Activated CD4-positive, alpha-beta T cell treated with anti-CD3 and anti-CD28 coated beads, Interleukin-2, amount 50 U/mL, for 24 hours (primary cell): ENCODE data around the gene OR10AG1.

ENCODE experiments used
- DNase-seq, 2 donors: peaks; one replicate each; pipeline ENCODE4 v3.0.0-alpha.2; 2020; ENCODE audit warnings: low read depth in 1 of 2, low spot score in 1 of 2

The OR10AG1 gene, protein sequence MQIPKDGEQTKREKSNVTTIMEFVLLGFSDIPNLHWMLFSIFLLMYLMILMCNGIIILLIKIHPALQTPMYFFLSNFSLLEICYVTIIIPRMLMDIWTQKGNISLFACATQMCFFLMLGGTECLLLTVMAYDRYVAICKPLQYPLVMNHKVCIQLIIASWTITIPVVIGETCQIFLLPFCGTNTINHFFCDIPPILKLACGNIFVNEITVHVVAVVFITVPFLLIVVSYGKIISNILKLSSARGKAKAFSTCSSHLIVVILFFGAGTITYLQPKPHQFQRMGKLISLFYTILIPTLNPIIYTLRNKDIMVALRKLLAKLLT

GRCh38 chr11:55969845-55970244 is at the start of gene OR10AG1:
Gene OR10AG1, minus strand, starts transcription at chr11:55969945. Its CDS starts 38 bp downstream, at chr11:55969907.
- DNase-seq = no peak

DNA sequence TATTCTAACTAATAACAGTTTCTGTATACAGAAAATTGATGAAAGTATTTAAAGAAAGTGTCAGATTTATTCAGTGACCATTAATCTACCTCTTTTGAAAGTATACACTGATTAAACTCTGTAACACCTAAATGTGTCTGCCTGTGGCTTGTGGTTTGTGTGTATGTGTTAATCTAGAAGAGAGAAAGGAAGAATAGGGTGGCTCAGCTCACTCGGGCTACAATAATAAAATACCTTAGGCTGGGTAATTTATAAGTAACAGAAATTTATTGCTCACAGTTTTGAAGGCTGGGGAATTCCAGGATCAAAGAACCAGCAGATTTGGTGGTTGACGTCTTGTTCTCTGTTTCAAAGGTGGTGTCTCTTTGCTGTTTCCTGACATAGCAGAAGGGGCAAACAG is 44.1 kb upstream of the OR10AG1 start:
- no peak for DNase-seq

DNA sequence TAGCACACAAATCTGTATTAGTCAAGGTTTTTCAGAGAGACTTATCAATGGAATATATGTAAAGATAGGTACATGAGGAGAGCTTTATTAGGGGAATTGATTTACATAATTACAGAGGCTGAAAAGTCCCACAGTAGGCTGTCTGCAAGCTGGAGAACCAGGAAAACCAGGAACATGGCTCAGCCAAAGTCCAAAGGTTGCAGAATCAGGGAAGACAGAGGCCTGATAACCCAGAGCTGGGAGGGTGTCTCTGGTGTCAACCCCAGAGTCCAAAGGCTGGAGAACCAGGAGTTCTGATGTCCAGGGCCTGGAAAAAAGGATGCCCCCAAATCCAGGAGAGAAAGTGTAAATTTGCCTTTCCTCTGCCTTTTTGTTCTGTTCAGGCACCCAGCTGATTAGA is 41.0 kb upstream of the OR10AG1 start:
- no peak for DNase-seq

DNA sequence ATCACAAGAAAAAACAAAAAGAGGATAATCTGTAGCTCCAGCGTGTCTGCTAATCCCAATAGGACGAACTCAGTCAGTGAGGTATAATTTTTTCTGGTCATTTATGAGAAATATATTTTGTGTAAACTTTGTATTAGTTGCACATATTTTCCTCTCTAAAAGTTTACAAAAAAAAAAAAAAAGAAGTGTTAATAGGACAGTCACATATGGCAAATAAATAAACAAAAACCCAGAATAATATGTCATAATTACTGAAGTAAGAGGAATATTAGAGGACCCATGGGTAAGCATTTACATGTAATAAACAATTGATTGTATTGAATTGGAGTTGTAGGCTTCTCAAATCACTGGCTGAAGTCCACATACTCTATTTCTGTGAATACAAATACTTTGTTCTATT is 24.8 kb upstream of the OR10AG1 start, which contains the start of gene OR5F1:
Gene OR5F1 (minus strand): TSS at position 101 of the 400 bp plus-strand sequence. CDS start 0 bp downstream, at position 101.
- no peak for DNase-seq

- no peak for DNase-seq
Measured at GRCh38 chr11:55970935-55971334, 1.2 kb upstream of the OR10AG1 start.

DNA sequence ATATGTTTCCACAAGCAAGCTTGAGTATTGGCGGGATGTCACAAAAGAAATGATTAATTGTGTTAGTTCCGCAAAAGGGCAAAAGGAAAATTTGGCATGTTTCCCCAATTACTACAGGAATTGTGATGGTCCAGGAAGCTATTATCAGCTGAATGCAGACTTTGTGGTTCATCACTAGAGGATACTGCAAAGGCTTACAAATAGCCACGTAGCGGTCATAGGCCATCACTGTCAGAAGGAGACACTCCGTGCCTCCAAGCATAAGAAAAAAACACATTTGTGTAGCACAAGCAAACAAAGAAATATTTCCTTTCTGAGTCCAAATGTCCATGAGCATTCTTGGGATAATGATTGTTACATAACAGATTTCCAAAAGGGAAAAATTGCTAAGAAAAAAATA is 1.8 kb downstream of the OR10AG1 start:
- no peak for DNase-seq

DNA sequence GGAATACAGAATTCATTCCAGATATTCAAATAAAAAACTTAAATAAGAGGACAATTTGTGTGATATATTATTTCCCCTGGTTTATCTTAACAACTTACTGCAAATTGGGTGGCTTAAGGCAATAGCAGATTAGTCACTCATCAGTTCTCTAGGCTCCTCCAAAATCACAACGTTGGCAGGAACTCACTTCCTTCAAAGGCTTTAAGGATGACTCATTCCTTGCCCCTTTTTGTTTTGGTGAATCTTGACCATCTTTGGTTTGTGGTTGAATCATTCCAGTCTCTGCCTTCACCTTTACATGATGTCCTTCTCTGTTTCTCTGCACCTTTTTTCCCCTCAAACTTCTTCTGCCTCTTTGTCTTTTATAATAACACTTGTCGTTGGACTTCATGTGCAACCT is 3.4 kb downstream of the OR10AG1 start:
- no peak for DNase-seq

- no peak for DNase-seq
Measured at GRCh38 chr11:55956521-55956920, 13.2 kb downstream of the OR10AG1 start.

DNA sequence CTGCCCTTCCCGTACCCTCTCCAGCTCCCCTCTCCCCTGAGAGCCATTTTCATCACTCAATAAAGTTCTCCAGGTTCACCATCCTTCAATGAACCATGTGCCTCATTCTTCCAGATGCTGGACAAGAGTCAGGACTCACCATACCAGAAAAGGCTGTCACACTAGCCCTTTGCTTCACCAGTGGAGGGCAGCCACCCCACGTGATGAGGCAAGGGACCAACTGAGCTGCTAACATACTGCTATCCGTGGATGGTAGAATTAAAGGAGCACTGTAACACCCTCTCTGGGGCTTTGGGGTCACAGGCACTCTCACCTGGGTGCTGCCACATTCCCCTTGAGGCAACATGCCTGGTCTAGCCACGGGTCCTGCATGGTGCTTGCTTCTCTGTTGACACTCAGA is 20.4 kb downstream of the OR10AG1 start:
- DNase-seq = no peak

- DNase-seq = no peak
Measured at GRCh38 chr11:55942785-55943392, 26.9 kb downstream of the OR10AG1 start.

DNA sequence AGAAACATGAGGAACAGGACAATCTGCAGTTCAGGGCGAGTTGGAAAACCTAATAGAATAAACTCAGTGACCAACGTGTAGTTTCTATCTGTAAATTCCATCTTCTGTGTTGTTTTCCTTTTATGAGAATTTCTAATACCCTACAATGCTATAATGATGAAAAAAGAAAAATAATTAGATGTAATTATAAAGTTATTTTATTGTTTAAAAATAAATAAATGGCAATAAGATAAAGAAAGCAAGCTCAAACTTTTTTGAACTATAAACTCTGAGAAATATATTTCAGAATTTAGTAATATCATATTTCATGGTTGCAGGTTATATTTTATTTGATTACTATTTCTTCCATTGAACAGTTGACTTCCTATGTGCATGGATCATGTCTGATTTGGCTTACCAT is 33.4 kb downstream of the OR10AG1 start, which contains the start of gene OR5I1:
Gene OR5I1 (minus strand): TSS at position 101 of the 400 bp plus-strand sequence. CDS start 0 bp downstream, at position 101.
- no peak for DNase-seq

DNA sequence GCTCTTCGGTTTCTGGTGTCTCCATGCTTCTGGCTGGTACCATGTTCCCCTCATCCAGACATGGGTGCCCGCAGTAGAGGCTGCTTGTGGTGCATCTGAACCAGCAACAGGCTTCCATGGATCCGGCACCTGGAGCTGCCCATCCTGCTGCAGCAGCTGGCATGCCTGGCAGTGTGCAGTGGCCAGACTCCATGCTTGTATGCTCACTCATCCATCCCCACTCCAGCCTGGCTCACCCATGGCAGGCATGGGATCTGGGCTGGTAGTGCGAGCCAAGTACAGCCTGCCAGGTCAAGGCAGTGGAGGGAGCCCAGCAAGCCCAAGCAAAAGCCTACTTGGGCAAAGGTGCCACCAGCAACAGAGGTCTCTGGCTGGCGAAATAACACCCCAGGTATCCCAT is 49.2 kb downstream of the OR10AG1 start:
- DNase-seq = no peak
